ENCODE data around the gene NKD1.

The NKD1 gene

DNA sequence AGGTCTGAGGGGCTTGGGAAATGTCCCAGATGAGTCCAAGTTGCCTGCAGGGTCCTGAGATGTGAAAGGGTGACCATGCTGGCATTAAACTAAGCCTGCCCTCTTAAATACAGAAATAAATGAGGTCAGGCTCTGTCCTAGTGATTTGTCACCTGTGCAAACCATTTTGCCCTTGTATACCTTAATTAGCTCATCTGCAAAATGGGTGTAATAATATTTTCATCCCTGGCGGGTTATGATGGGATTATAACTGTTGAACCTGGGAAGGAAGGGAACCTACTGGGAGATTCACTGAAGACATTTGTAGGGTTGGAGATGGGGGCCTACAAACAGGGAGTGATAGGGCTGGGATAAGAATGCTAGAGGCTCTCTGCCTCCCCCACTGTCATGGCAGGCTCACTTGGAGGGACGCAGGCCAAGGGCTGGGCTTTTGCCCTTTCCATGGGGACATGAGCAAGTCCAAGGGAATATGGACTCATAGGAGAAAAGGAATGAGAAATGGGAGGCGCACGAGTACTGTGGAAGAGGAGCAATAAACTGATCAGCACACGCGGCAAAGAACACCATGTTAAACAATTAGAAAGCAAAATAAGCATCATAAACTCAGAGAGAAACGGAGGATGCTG, 4.4 kb downstream of the NKD1 start:
- Mint-ChIP-seq H3K27me3 (peaks cover 51% of the 10 kb centered on the region), H3K27ac (no peak overlapping the region), H3K4me3 (no peak overlapping the region), H3K36me3 (ENCODE audit: low read depth) (no peaks in the 10 kb centered on the region), H3K4me1 (ENCODE audit: low read depth) (peaks cover 9% of the 10 kb centered on the region), H3K9me3 (no peaks in the 10 kb centered on the region)
- intact Hi-C loops (cut with micrococcal nuclease), result no loop called here

DNA sequence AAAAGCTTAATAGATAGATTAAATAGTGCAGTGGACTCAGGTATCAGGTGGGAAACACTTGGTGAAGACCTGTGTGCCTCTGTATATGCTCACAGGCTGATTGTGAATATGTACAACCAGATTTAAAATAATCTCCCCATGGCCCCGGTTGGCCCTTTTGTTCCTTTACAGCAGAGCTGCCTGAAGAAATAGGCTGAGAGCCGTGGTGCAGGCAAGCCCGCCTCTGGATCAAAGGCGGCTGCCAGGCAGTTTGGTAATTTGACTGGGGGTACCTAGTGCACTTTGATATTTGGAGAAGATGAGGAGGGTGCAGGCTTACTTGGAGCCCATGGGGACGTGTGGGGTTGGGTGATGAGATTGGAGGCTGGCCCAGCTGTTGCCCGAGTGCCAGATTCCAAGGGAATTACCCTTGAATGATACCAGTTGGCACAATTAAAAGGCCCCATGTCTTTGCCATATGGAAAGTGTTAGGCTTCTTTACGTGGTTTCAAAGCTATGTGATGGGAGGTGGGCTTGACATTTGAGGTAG, 5.0 kb downstream of the NKD1 start:
- Mint-ChIP-seq H3K36me3 (ENCODE audit: low read depth) (no peaks in the 10 kb centered on the region), H3K27ac (no peak overlapping the region)

DNA sequence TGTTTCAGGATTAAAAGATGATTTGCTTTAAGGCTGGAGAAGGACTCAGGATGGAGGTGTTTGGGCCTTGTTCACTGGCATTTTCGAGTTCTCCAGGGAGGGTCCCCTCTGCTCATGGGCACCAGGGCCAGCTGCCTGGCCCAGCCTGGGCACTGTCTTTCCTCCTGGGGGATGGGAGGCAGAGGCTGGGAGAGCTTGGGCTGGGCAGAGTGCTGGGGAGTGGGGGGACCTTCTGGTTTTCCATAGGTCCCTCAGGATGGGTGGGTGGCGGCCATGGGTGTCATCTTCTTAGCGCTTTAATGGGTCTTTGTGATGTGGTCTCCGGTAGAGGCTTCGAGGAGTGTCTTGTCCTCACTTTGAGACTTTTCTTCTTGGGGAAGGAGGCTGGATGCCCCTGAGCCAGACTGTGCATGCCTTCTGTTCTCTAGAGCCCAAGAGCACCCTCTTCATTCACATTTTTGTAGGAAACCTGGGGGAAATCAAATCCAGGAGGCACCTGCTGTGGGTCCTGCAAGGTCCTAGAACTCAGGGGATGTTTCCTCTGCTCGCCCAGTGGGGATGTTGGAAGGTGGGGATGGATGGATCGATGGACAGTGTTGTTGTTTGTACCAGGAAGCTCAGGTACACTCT, 5.7 kb downstream of the NKD1 start:
- Mint-ChIP-seq H3K27me3 (peaks cover 46% of the 10 kb centered on the region), H3K4me3 (no peak overlapping the region), H3K36me3 (ENCODE audit: low read depth) (no peaks in the 10 kb centered on the region), H3K27ac (no peak overlapping the region), H3K4me1 (ENCODE audit: low read depth) (peaks cover 5% of the 10 kb centered on the region), H3K9me3 (no peaks in the 10 kb centered on the region)
- intact Hi-C loops (cut with micrococcal nuclease), result no loop called here

More for the DNA sequence above, 5.0 kb downstream of the NKD1 start:
- Mint-ChIP-seq H3K4me3 (no peak overlapping the region), H3K27me3 (peaks cover 50% of the 10 kb centered on the region), H3K9me3 (no peaks in the 10 kb centered on the region), H3K4me1 (ENCODE audit: low read depth) (peaks cover 7% of the 10 kb centered on the region)
- intact Hi-C loops (cut with micrococcal nuclease), result no loop called here

DNA sequence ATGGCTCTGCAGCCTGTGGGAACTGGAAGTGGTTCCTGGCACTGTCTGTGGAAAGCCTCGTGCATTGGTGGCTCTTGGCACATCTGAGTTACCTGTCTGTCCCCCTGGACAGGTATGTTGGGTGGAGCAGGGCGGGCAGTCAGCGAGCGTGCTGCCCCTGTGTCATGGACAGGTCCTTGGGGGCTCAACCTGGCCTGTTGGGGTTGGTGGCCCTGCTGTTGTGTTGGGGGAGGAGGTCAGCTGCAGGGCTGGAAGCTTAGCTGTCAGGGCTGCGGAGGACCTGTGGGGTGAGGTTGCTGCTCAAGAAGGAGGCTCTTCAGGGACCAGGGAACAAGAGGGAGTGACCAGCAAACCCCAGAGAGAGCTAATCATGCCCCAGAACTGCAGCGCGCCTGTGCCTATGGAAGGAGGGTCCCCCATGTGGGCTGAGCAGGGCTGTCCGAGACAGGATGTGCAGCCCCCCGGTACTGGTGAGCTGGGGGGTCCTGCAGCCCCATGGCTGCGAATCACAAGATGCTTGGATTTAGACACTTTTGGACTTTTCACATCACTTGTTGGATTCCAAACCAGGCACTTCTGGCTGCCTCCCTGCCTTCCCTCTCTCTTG, 7.2 kb downstream of the NKD1 start:
- intact Hi-C loops (cut with micrococcal nuclease), result no loop called here
- H3K36me3 Mint-ChIP-seq (ENCODE audit: low read depth), result no peaks in the 10 kb centered on the region
- H3K27ac Mint-ChIP-seq, result no peak overlapping the region
- H3K9me3 Mint-ChIP-seq, result no peaks in the 10 kb centered on the region
- H3K27me3 Mint-ChIP-seq, result peaks cover 31% of the 10 kb centered on the region
- no peak overlapping the region for H3K4me3 Mint-ChIP-seq
- H3K4me1 Mint-ChIP-seq (ENCODE audit: low read depth), result no peaks in the 10 kb centered on the region

DNA sequence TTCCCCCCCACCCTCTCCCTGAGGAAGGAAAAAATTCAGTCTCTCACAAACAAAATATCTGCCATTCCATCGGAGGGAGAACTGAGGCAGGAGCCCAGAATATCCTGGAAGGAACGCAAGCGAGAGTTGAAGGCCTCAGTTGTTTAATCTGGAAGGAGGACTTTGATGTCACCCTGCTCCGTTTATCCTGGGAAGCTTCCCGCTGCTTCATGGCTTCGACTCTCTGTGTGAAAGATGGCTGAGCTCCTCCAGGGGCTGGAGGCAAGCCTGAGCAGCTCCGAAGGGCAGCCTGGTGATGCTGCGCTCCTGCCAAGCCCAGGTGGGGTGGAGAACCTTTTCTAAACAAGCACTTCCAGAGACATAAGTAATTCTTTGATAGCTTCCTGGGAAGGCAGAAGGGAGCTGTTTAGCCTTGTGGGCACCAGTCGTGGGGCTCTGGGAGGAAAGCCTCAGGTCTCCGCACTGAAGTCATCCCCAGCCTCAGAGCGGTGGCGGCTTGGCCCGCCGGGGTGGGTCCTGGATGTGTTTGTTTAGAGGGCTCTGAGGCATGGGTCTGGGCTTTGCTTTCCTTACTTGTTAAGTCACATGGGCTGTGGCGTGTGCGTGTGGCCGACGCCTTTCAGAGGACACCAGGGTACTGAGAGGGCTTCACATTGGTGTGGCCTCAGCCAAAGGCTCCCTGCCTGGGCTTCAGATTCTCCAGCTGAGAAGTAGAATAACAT, 7.9 kb downstream of the NKD1 start:
- Mint-ChIP-seq H3K27me3 (peaks cover 24% of the 10 kb centered on the region), H3K4me3 (no peak overlapping the region), H3K36me3 (ENCODE audit: low read depth) (no peaks in the 10 kb centered on the region), H3K9me3 (no peaks in the 10 kb centered on the region), H3K4me1 (ENCODE audit: low read depth) (no peaks in the 10 kb centered on the region), H3K27ac (no peak overlapping the region)
- intact Hi-C loops (cut with micrococcal nuclease), result no loop called here

DNA sequence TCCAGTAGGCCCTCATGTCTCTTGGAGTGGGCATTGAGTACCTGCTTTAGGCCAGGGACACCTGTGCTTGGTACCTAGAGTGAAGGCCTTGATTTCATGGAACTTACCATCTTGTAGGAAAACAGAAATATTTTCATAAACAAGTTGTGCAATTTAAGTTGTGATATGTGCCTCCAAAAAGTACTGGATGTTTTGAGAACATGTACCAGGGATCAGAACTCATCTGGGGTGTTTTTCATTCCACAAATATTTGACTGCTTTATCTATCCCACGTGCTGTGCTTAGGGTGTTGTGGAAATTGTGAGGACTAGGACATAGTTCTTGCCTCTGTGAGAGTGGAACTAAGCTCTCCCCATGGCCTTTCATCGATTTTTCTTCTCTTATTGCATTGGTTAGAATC, 8.8 kb downstream of the NKD1 start:
- Mint-ChIP-seq H3K27me3 (peaks cover 18% of the 10 kb centered on the region), H3K27ac (no peak overlapping the region), H3K4me1 (ENCODE audit: low read depth) (no peaks in the 10 kb centered on the region), H3K36me3 (ENCODE audit: low read depth) (no peaks in the 10 kb centered on the region), H3K9me3 (peaks cover 8% of the 10 kb centered on the region), H3K4me3 (no peak overlapping the region)
- intact Hi-C loops (cut with micrococcal nuclease), result no loop called here

DNA sequence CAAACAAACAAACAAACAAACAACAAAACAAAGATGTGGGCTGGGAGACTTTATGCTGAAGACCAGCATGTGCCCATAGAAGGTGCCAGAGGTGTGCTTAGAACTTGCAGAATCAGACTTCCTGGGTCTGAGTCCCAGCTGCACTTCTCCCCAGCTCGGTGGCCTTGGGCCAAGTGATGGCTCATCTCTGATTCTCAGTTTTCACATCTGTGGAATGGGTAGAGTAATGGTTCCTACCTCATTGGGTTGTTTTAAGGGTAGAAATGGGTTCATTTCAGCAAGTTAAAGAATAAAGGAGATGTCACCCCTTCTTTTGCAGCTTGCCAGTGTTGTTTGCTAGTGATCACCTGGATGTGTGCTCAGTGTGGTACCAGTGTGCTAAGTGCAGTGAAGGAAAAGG, 10.7 kb downstream of the NKD1 start:
- Mint-ChIP-seq H3K9me3 (peaks cover 8% of the 10 kb centered on the region), H3K4me1 (ENCODE audit: low read depth) (no peaks in the 10 kb centered on the region), H3K27me3 (peaks cover 9% of the 10 kb centered on the region), H3K27ac (no peak overlapping the region), H3K4me3 (no peak overlapping the region), H3K36me3 (ENCODE audit: low read depth) (no peaks in the 10 kb centered on the region)
- intact Hi-C loops (cut with micrococcal nuclease), result no loop called here

DNA sequence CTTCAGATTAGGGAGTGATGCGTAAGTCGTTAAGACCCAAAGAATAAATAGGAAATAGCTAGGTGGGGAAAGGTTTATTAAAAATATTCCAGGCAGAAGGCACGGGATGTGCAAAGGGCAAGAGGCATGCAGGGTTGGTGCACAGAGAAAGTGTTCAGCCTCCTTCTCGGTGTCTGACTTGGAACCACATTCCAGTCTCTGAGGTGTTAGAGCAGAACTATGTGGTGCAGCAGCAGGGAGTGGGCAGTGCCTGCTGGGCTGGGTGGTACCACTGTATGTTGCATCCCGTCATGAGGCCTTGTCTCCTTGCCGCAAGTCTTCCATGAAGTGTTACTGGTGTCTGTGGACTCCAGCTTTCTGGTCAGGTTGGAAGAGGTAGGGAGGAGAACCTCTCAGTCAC, 11.1 kb downstream of the NKD1 start:
- H3K4me3 Mint-ChIP-seq, result no peak overlapping the region
- H3K27ac Mint-ChIP-seq, result no peak overlapping the region
- H3K36me3 Mint-ChIP-seq (ENCODE audit: low read depth), result no peaks in the 10 kb centered on the region
- no peaks in the 10 kb centered on the region for H3K4me1 Mint-ChIP-seq (ENCODE audit: low read depth)
- intact Hi-C loops (cut with micrococcal nuclease), result no loop called here
- H3K9me3 Mint-ChIP-seq, result peaks cover 8% of the 10 kb centered on the region
- peaks cover 5% of the 10 kb centered on the region for H3K27me3 Mint-ChIP-seq

DNA sequence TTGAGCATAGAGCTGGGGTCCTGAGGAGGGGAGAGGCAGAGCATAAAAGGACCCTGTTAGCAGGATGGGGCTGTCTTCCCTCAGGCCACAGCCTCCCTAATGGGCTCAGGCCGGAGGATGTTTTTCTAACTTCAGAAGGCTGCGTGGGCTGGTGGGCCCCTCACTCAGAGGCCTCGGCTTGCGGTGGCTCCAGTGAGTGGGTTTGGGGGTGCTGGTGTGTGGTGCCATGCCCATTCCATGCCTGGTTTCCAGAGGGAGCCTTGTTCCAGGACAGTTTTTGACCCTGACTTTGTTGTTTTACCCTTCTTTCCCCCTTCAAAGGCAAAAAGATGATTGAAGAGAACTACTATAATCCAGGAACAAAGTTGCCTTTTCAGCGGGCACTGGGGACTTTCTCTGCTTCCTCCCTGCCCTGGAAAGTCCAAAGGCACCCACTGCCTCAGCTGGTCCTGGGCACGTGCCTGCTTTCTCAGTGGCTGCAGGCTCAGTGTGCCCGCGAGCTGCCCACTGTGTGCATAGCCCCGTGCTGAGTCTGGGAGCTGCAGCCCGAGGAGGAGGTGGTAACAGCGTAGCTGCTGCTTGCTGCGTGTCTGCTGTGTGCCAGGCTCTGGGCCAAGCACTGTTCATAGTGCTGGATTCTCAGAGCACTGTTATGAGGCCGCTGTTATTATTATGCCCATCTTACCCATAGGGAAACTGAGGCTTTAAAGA, 11.8 kb downstream of the NKD1 start:
- no peaks in the 10 kb centered on the region for H3K36me3 Mint-ChIP-seq (ENCODE audit: low read depth)
- no peaks in the 10 kb centered on the region for H3K4me1 Mint-ChIP-seq (ENCODE audit: low read depth)
- H3K4me3 Mint-ChIP-seq, result no peak overlapping the region
- H3K27ac Mint-ChIP-seq, result no peak overlapping the region
- H3K27me3 Mint-ChIP-seq, result peaks cover 3% of the 10 kb centered on the region
- intact Hi-C loops (cut with micrococcal nuclease), result no loop called here
- peaks cover 8% of the 10 kb centered on the region for H3K9me3 Mint-ChIP-seq

DNA sequence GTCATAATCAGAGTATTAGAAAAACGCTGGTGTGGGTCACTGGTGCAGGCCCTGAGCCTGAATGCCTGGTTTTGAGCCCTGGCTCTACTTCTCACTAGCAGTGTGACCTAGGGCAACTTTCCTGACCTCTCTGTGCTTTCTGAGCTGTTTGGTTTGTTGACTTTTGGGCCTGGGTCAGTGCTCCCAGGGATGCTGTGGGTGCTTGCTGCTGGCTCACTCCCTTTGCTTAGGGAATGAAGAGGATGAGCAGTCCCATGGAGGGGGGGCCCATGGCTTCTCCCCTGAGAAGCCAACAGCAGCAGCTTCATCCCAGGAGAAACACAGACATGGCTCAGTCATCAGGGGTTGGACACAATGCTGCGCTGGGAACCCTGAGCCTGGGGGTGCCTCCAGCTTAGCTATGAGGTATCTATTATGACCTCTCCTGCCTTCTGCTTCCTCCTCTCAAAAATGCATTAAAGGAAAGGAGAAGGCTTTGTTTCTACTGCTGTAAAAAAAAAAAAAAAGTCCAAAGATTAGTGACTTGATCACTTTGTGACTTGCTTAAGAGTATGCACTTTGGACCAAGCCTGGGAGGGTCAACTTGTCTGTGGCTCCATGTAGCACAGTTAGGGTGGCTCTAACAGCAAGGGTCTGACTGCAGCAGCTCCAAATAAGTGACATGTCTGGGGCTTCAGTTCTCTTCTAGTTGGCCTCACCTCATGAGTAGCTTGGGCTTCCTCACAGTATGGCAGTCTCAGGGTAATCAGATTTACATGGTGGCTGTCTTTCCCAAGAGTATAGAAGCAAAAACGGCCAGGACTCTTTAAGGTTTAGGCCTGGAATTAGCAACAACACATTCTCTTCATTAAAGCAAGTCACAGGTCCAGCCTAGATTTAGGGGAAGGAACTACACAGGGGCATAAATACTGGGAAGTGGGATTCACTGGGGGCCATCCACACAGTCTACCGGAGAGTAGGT, 13.0 kb downstream of the NKD1 start:
- H3K27ac Mint-ChIP-seq, result no peak overlapping the region
- no peaks in the 10 kb centered on the region for H3K27me3 Mint-ChIP-seq
- intact Hi-C loops (cut with micrococcal nuclease), result no loop called here
- no peaks in the 10 kb centered on the region for H3K4me1 Mint-ChIP-seq (ENCODE audit: low read depth)
- H3K4me3 Mint-ChIP-seq, result no peak overlapping the region
- peaks cover 8% of the 10 kb centered on the region for H3K9me3 Mint-ChIP-seq
- H3K36me3 Mint-ChIP-seq (ENCODE audit: low read depth), result no peaks in the 10 kb centered on the region

DNA sequence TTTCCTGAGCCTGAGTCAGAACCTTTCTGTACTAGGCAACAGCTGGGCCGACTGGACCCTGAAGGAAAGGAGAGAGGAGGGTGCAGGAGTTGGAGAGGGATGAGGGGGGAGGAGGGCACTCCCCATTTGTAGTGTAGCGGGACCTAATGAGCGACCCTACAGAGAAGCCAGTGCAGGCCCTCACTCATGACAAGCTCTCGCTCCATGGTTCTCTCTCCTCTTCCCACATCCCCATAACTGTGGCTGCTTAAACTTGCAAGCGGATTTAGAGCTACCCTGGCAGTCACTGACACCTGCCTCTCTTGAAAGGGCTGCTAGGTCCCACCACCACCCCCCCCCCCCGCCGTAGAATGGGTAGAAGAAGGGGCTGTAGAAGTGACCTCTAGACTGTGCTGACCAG, 14.5 kb downstream of the NKD1 start:
- Mint-ChIP-seq H3K27ac (no peak overlapping the region), H3K4me1 (ENCODE audit: low read depth) (no peaks in the 10 kb centered on the region), H3K4me3 (no peak overlapping the region), H3K36me3 (ENCODE audit: low read depth) (no peaks in the 10 kb centered on the region), H3K27me3 (no peaks in the 10 kb centered on the region), H3K9me3 (peaks cover 8% of the 10 kb centered on the region)
- intact Hi-C loops (cut with micrococcal nuclease), result no loop called here

DNA sequence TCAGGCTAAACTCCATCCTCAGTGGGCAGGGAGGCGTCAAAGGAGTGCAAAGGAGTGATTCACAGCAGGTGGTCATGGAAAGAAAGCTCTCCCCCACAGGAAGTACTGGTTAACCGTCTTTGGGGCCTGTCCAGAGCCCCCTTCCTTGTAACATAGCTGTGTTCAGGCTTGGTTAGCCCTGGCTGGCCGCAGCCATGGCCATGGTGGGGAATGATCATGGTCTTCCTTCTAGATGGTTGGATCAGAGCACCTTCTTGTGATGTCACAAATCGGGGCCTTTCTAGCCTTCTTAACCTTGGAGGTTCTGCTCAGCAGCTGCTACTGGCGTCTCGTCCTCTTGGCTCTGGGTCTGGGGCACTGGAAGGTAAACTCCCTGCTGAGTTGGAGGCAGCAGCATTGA, 15.8 kb downstream of the NKD1 start:
- Mint-ChIP-seq H3K27ac (no peak overlapping the region), H3K27me3 (peaks cover 3% of the 10 kb centered on the region), H3K36me3 (ENCODE audit: low read depth) (no peaks in the 10 kb centered on the region), H3K4me1 (ENCODE audit: low read depth) (no peaks in the 10 kb centered on the region), H3K4me3 (no peak overlapping the region), H3K9me3 (peaks cover 8% of the 10 kb centered on the region)
- intact Hi-C loops (cut with micrococcal nuclease), result no loop called here

DNA sequence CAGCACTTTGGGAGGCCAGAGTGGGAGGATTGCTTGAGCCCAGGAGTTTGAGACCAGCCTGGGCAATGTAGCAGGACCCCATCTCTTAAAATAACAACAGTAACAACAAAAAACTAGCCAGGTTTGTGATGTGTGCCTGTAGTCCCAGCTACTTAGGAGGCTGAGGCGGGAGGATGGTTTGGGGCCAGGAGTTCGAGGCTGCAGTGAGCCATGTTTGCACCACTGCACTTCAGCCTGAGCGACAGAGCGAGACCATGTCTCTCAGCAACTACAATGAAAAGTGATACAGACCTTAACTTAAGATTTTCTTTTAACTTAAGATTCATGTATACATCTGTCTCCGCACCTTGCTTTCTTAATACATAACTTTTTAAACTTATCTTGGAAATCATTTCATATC, 17.2 kb downstream of the NKD1 start:
- no peak overlapping the region for H3K27ac Mint-ChIP-seq
- H3K27me3 Mint-ChIP-seq, result peaks cover 7% of the 10 kb centered on the region
- H3K4me1 Mint-ChIP-seq (ENCODE audit: low read depth), result no peaks in the 10 kb centered on the region
- no peaks in the 10 kb centered on the region for H3K36me3 Mint-ChIP-seq (ENCODE audit: low read depth)
- H3K4me3 Mint-ChIP-seq, result no peak overlapping the region
- intact Hi-C loops (cut with micrococcal nuclease), result no loop called here
- H3K9me3 Mint-ChIP-seq, result peaks cover 8% of the 10 kb centered on the region
